HG03520 (cell line): ENCODE data around the gene SMARCD2.

Experiments
- ATAC-seq: cut with Tn5 transposase; IDR thresholded peaks from one replicate; pipeline ENCODE4 v1.9.1; 2021; ENCODE audit warnings: mild to moderate bottlenecking, moderate library complexity; ENCODE audit not compliant: unreplicated experiment

SMARCD2 gene

DNA sequence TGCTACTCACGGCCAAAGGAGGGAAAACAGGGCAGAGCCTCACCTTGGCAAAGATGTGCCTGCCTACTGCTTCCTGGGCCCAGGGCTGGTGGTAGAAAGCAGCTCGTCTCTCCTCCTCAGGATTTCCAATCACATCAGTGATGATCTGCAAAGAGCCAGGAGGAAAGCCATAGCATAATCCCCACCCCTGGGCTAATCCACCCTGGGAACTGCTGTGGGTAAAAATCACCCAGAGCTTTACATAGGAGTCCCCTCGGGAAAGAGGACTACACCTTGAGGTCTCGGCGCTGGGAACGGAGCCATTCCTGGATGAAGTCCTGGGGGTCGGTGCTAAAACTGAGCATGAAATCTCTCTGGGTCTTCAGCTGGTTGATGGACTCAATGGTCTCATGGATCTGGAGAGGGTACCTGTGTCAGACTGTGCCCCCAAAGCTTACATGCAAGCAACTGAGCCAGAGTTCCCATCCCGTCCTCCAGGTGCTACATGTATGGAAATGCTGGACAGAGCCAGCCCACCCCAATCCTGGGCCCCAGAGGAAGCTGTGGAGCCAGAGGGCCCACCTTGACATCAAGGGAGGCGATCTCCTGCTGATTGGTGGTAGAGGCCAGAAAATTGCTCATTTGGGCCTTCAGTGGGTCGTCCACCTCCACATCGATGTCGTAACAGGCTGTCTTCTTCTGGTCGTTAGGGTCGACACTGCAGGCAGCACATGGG, 9.3 kb downstream of the SMARCD2 start:
- no peak for ATAC-seq

GRCh38 chr17:63832455-63832854, 10.0 kb downstream of the SMARCD2 start:
- ATAC-seq, result no peak

DNA sequence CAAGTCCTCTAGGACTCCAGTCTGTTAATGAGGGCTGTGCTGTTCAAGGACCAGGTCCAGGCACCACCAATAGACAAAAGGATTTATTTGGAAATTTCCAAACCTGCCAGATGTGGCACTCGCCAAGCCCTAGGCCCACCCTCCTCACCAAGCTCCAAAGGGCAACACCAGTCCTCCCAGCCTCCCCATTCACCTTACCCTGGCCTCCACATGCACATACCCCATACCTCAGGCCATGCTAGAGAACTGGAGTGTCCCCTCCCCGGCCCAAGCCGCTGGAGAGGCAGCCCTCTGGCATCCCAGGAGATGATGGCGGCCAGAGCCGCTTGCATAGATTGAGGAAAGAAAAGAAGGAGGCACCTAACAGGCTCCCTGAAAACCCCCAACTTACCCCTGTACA, 10.5 kb downstream of the SMARCD2 start:
- ATAC-seq, result no peak

DNA sequence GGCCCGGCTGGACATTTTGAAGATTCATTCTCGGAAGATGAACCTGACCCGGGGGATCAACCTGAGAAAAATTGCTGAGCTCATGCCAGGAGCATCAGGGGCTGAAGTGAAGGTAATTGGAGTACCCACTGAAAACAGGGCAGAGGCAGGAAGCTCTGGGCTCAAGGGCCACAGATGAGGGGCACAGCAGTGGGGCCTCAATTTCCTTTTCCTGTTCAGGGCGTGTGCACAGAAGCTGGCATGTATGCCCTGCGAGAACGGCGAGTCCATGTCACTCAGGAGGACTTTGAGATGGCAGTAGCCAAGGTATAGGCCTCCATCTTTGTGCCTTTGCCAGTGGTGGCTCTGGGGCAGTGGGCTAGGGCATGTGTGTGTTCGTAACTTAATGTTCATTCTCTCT, 11.0 kb downstream of the SMARCD2 start:
- no peak for ATAC-seq

DNA sequence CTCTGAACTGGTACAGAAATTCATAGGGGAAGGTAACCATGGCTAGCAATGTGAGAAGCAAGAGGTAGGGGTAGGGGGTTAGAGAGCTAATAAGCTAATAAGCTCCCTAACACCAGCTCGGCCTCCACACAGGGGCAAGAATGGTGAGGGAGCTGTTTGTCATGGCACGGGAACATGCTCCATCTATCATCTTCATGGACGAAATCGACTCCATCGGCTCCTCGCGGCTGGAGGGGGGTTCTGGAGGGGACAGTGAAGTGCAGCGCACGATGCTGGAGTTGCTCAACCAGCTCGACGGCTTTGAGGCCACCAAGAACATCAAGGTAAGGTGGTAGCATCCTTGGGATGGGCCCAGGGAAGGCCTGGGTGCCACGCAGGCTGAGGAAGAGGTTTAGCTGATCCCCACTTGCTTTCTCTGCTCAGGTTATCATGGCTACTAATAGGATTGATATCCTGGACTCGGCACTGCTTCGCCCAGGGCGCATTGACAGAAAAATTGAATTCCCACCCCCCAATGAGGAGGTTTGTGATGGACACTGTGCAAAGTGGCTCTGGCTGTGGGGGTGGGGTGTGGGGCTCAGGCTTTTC, 11.5 kb downstream of the SMARCD2 start:
- no peak for ATAC-seq

DNA sequence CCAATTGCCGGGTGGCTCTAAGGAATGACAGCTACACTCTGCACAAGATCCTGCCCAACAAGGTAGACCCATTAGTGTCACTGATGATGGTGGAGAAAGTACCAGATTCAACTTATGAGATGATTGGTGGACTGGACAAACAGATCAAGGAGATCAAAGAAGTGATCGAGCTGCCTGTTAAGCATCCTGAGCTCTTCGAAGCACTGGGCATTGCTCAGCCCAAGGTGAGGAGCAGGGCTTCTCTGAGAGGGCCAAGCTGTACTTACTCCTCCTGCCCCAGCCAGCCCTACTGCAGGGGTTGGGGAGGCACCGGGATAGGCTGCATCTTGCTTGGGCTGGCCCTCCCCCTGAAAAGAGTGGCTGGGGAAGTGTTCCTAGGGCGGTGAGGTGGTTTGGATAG, 12.2 kb downstream of the SMARCD2 start:
- ATAC-seq, result no peak

GRCh38 chr17:63828936-63829335, 13.5 kb downstream of the SMARCD2 start:
- no peak for ATAC-seq

GRCh38 chr17:63827801-63828221, 14.7 kb downstream of the SMARCD2 start:
- no peak for ATAC-seq

- ATAC-seq, result peak; percentile 80
Measured at GRCh38 chr17:63827002-63827800, 15.3 kb downstream of the SMARCD2 start, which contains the start of the genes FTSJ3 and PSMC5. Gene FTSJ3 (minus strand): TSS chr17:63827663. CDS start chr17:63826902, 761 bp downstream. Gene PSMC5 (plus strand): TSS chr17:63827431. CDS start chr17:63827491, 60 bp downstream.

DNA sequence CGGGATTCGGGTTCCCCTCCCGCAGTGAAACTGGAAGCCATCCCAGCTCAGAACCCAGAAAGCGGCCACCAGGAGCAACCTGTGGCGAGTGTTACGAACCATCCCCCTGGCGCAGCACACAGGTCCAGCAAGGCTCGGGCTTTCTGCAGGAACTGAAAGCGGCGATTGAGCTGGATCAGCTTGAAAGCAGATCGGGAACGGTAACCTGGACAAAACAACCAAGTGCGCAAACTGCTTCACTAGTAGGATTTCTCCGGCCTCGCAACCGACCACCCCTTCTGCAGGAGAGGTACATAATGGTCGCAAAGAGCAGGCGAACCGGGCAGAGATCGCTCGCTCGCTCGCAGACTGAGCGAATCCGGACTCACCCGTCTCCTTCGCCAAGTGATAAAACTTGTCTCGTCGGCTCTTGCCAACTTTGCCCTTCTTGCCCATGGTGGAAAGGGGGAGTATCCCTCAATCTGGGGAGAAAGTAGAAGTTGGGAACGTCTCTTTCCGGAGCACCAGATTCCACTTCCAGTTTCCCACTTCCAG, 15.9 kb downstream of the SMARCD2 start:
- no peak for ATAC-seq

GRCh38 chr17:63824362-63824761, 18.1 kb downstream of the SMARCD2 start:
- ATAC-seq, result no peak

GRCh38 chr17:63823659-63824331, 18.7 kb downstream of the SMARCD2 start:
- no peak for ATAC-seq

GRCh38 chr17:63822537-63822936, 19.9 kb downstream of the SMARCD2 start:
- ATAC-seq, result no peak

GRCh38 chr17:63821804-63822203, 20.7 kb downstream of the SMARCD2 start:
- no peak for ATAC-seq

DNA sequence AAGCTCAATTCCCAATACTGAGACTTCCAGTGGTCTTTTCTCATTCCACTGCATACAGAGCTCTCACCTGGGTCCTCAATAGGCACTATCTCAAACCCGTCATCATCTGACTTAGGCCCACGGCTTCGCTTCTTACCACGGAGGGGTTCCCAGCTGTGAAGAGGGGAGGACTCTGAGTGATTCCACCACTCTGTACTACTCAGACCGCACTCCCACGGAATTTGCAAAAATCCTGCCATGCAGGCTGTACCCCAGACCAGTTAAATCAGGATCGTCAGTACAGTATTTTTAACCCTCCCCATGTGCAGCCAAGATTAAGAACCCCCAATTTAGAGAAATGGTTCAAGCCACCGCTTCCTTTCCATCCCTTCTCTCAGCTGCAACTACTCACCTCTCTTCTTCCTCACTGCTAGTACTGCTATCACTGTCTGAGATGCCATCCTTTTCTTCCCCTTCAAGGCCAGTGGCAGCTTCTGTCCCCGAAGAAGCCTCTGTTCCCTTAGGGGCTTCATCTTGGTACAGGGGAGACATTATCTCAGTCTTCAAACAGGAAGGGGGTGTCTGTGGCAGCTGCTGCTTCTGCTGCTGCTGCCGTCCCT, 21.4 kb downstream of the SMARCD2 start:
- no peak for ATAC-seq

- no peak for ATAC-seq
Measured at GRCh38 chr17:63819585-63820537, 22.6 kb downstream of the SMARCD2 start.

DNA sequence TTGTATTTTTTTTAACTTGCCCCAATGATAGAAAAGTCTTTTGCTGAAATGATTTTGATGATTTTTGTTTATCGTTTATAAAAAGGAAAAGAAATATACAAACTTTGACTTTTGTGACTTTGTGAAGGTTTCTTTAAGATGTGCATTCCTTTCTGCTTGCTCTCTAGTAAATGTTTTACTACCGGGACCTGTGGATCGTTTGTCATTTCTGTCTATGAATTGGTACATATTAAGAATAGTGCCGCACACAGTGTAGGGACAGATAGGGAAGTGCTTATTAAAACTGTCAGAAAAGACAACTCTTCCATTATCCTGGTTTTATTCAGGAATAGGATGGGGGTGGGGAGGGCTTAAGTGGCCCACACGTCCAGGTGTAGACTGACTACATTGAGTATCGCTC, 23.4 kb downstream of the SMARCD2 start:
- ATAC-seq, result no peak

DNA sequence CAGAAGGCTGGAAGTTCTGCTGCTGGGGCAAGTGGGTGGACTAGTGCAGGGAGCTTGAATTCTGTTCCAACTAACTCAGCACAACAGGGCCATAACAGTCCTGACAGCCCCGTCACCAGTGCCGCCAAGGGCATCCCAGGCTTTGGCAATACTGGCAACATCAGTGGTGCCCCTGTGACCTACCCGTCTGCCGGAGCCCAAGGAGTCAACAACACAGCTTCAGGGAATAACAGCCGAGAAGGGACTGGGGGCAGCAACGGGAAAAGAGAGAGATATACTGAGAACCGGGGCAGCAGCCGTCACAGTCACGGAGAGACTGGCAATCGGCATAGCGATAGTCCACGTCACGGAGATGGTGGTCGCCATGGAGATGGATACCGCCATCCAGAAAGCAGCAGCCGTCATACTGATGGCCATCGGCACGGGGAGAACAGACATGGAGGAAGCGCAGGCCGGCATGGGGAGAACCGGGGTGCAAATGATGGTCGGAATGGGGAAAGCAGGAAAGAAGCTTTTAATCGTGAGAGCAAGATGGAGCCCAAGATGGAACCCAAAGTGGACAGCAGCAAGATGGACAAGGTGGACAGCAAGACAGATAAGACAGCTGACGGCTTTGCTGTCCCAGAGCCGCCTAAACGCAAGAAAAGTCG, 24.6 kb downstream of the SMARCD2 start:
- ATAC-seq, result no peak

GRCh38 chr17:63816669-63817068, 25.8 kb downstream of the SMARCD2 start:
- no peak for ATAC-seq
